Right atrium auricular region (tissue), 2 donors: ENCODE measurements around the gene THSD7A. TPM values are rescaled to one million over a fixed set of nuclear protein-coding genes. Genes with fewer than 3 reads are reported as not detected.

ENCODE experiments used
- DNase-seq: peaks from one replicate; pipeline ENCODE4 v3.0.0-alpha.2; 2019; ENCODE audit warnings: low spot score
- H3K27ac ChIP-seq, 2 donors: fragments of 200-600 bp; sonication (generic); 1 replicate in 1 of 2; 2 replicates in 1 of 2; pipeline ENCODE4 v1.5.1; 2016 to 2019
- H3K27me3 ChIP-seq, 2 donors: fragments of 200-600 bp; sonication (generic); one replicate each; pipeline versions ENCODE4 v1.5.1 to v1.6.0; 2017 to 2019
- H3K36me3 ChIP-seq: fragments of 200-600 bp; sonication (generic); one replicate; pipeline ENCODE4 v1.5.1; 2016
- H3K4me1 ChIP-seq, 2 donors: fragments of 200-600 bp; sonication (generic); one replicate each; pipeline versions ENCODE4 v1.5.1 to v1.6.0; 2017 to 2019
- H3K4me3 ChIP-seq, 2 donors: fragments of 200-600 bp; sonication (generic); 1 replicate in 1 of 2; 2 replicates in 1 of 2; pipeline ENCODE4 v1.5.1; 2017 to 2019; ENCODE audit warnings: mild to moderate bottlenecking in 1 of 2, moderate library complexity in 1 of 2
- H3K9me3 ChIP-seq, 2 donors: fragments of 200-600 bp; sonication (generic); one replicate each; pipeline ENCODE4 v1.5.1; 2019
- total RNA-seq, 2 donors: library from RNA; depleted of rRNA; stranded (reverse); fragments of >200 nt; gene quantifications; one replicate each; pipeline ENCODE4 v1.1.0, GENCODE V29; 2016
- TF ChIP-seq, protein P1 (sequence below), 2 donors: fragments of 200-600 bp; sonication (generic); IDR thresholded peaks; one replicate each; pipeline ENCODE4 v1.5.1; 2019; ENCODE audit warnings: antibody characterized with exemption in 2 of 2

Gene THSD7A
- total RNA-seq, 2 donors from 2014 or later: 0.85 to 2.9 TPM

DNA sequence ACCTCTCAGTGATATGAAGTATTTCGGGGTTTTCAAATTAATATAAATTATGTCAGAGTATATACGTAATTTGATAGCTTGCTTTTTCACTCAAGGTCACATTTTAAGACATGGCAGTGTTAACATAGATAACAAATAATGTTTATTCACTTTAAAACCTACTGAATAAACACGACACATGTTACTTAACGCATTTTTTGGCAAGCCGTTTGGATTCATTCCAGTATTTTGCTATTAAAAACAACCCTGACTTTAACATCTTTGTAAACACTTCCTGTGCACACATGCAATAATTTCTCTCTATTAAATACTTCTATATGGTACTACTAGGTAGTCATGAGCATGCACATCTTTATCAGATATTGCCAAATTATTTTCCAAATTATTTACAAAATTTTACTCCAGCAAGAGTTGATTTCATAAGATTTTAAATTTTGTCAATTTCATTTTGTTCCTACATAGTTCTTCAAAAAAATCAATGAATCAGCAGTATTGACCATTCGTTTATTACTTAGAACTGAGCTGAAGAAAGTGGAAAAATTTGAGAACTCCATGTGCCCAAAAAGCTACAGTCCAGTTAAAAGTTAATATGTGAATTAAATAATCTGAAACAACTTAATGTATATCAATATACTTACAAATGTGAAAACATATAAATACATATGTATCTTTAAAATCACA, 26.8 kb upstream of the THSD7A start:
- DNase-seq: no peak
- Histone ChIP-seq H3K4me3 (no peak overlapping the region), H3K4me1 (no peaks in the 10 kb centered on the region), H3K36me3 (no peaks in the 10 kb centered on the region), H3K9me3 (no peaks in the 10 kb centered on the region), H3K27ac (no peak overlapping the region), H3K27me3 (no peaks in the 10 kb centered on the region)
- TF ChIP-seq, protein P1, sequence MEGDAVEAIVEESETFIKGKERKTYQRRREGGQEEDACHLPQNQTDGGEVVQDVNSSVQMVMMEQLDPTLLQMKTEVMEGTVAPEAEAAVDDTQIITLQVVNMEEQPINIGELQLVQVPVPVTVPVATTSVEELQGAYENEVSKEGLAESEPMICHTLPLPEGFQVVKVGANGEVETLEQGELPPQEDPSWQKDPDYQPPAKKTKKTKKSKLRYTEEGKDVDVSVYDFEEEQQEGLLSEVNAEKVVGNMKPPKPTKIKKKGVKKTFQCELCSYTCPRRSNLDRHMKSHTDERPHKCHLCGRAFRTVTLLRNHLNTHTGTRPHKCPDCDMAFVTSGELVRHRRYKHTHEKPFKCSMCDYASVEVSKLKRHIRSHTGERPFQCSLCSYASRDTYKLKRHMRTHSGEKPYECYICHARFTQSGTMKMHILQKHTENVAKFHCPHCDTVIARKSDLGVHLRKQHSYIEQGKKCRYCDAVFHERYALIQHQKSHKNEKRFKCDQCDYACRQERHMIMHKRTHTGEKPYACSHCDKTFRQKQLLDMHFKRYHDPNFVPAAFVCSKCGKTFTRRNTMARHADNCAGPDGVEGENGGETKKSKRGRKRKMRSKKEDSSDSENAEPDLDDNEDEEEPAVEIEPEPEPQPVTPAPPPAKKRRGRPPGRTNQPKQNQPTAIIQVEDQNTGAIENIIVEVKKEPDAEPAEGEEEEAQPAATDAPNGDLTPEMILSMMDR (IDR thresholded peaks at IDR 0.05): no peak

DNA sequence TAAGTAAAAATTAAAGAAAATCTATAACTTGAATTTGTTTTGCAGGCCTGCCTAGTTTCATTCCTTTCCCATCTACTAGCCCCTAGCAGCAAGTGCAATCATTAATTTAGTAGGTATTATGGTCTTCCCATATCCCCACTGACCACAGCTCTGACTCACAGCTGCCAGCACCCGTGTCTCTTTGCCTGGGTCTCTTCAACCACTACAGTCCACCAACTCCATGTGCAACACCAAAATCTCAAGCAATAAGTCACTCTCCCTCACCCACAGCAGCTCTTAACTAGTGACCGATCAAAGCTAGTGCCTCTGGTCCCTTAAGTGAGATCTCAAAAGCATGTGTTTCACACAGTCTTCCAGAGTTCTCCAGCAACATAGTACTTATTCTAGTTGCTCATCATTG, 26.0 kb upstream of the THSD7A start:
- TF ChIP-seq, protein P1 (IDR thresholded peaks at IDR 0.05): no peak
- no peaks in the 10 kb centered on the region for H3K36me3 ChIP-seq
- DNase-seq: no peak
- H3K9me3 ChIP-seq: no peaks in the 10 kb centered on the region
- H3K4me3 ChIP-seq: no peak overlapping the region
- H3K4me1 ChIP-seq: no peaks in the 10 kb centered on the region
- no peak overlapping the region for H3K27ac ChIP-seq
- no peaks in the 10 kb centered on the region for H3K27me3 ChIP-seq

DNA sequence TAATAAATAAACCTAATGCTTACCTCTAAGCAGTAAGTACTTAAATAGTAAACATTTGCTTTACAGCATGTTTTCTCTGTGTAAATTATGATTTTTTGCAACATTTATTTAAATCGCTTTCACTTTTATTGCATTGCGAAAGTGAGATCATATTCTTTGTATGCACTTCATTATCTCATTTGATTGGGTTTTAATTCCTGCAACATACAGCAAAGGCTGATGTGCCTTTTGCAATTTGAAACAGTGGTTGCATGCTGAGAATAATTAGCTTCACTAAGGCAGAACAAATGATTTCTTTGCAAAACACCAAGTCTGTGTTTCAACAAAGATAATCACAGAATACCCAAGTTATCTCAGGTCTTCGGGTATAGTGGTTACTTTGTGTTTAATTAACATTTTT, 16.3 kb upstream of the THSD7A start:
- Histone ChIP-seq H3K27me3 (no peaks in the 10 kb centered on the region), H3K4me3 (no peak overlapping the region), H3K27ac (no peak overlapping the region), H3K9me3 (no peaks in the 10 kb centered on the region), H3K4me1 (no peaks in the 10 kb centered on the region), H3K36me3 (no peaks in the 10 kb centered on the region)
- no peak for DNase-seq
- TF ChIP-seq, protein P1 (IDR thresholded peaks at IDR 0.05): no peak

DNA sequence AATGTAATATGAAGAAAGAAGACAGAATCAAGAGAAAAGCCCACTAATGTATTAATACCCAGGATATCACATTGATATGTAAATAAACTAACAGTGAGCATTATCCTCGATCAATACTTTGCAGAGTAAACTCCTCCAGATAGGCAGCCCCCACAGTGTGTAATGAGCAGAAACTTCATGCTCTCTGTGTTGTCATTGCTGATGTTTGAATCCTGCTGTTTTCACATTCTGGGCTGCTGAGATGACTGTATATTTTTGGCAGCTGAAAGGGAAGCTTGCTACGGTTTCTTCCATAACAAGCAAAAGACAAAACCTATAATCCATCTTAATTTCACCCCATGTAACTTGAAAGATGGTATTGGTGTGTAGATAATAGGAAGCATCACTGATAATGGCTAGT, 15.3 kb upstream of the THSD7A start:
- Histone ChIP-seq H3K36me3 (no peaks in the 10 kb centered on the region), H3K9me3 (no peaks in the 10 kb centered on the region), H3K4me3 (no peak overlapping the region), H3K27ac (no peak overlapping the region), H3K4me1 (no peaks in the 10 kb centered on the region), H3K27me3 (no peaks in the 10 kb centered on the region)
- DNase-seq: no peak
- TF ChIP-seq, protein P1 (IDR thresholded peaks at IDR 0.05): no peak

DNA sequence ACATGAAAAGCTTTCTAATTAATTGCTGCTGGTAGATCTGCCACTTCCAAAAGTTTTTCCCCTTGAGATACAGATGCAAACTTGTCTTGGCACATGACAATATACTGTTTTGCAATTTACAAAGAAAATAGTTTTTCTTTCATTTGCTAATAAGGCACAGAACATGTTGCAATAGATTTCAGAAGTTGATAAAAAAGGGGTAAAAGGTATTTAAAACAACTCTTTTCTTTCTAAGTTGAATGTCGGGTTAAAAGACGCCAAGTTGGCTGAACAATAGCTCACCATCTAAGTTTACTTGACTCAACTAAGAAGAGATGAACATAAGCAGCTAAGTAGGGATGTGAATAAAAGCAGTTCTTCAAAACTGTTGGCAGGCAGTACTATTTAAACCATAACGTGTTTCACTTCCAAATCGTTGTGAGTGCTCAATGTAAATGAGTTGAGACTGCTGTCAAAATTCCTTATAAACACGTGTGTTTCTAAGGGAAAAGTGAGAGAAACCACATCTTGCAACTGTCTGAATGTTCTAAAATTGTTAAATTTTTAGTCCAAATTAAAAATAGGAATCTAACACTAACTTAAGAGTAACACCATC, 14.5 kb upstream of the THSD7A start:
- DNase-seq: no peak
- Histone ChIP-seq H3K27me3 (no peaks in the 10 kb centered on the region), H3K36me3 (no peaks in the 10 kb centered on the region), H3K27ac (no peak overlapping the region), H3K4me3 (no peak overlapping the region), H3K9me3 (no peaks in the 10 kb centered on the region), H3K4me1 (no peaks in the 10 kb centered on the region)
- TF ChIP-seq, protein P1 (IDR thresholded peaks at IDR 0.05): no peak
